NCI-H1048 (cell line): ENCODE measurements around the gene WDR91.
A peak's percentile ranks its signal among the peaks of the same experiment; 100 is the strongest.
"Not testable (repeated sequence)": the region's sequence is repeated elsewhere in the genome, so short reads cannot be mapped to it uniquely, and the experiment has no call there.

Experiments used
- DNase-seq: peaks from one replicate; lab custom pipeline; 2025; lab: John Stamatoyannopoulos, UW

The WDR91 gene

DNA sequence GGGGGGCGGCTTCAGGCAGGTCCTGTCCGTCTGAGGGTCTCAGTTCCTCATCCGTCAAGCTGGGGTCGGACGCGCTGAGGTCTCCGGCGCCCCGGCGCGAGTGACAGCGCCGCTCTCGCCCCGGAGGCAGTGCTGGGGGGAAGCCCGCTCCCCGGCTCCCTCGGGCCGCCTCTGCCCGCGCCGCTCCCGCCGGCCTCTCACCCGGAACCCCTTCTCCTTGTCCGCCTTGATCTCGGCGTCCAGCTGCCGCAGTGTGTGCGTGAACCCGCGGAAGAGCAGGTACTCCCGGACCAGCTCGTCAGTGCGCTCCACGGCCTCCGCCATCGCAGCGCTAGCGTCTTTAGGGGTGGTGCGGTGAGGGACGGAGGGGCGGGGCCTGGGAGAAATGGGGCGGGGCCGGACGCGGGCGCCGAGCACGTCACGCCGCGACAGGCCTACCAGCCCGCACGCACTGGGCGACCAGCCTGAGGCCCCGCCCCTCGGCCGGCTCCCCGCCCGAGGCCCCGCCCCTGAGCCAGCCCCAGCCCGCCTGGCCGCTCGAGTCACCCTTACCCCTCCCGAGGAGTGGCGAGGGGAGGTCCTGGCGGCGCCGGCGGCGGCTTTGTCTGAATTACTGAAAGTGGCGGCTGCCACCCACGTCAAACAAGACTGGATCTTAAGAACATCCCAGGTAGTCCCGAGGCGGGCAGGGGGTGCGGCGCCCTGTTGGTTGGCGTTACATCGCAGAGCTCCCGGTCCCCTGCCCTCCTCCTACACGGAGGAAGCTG, at the start of gene WDR91:
Gene WDR91, minus strand, starts transcription at position 348 of the 767 bp plus-strand sequence. Its CDS starts 24 bp downstream, at position 324.
- peak; percentile 65 for DNase-seq

DNA sequence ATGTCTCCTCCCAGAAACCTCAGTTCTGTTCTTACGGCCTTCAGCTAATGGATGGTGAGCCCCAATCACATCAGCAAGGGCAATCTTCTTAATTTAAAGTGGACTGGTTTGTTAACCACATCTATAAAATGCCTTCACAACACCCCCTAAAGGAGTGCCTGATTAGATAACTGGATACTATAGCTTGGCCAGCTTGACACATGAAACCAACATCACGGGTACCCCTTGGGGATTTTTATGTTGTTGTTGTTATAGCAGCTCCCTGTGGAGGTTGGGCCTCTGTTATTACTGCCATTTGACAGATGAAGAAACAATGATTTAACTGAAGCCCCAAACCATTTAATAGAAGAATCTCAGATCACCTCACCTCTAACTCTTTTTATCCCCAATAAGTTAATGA, 49.1 kb upstream of the WDR91 start:
- no peak for DNase-seq

DNA sequence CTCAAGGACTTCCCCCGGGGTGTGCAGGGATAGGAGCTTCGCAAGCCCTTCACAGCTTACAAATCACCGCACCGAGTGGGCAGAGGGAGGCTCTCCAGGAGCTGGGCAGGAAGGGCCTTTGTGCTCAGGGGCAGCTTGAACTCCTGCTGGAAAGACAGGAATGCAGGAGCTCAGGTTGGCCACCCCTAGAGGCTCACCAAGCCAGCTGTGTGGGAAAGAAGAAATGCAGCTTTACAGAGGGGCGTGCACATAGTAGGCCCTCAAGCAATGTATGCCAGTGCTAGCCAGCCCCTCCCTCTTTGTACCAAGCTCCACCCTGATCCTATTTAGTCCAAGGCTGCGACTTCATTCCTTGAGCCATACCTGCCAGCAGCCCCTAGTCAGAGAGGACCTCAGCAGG, 48.4 kb upstream of the WDR91 start:
- DNase-seq: no peak

DNA sequence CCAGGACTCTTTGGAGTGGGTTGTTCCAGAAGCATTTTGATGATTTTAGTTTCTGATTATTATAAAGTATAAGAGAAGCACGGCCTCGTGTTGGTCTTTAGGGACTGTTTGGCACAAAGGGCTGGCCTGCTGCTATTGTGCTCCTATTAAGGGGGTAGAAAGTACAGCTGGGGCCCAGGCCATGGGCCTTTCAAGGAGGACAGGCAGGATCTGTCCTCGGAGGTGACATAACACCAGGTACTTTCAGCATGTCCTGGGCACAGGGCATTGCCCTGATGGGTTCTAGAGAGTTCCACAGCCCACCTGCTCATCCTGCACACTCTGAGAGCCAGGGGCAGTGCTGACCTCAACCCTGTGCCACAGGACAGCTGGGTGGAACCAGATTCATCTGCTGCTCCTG, 47.3 kb upstream of the WDR91 start:
- no peak for DNase-seq

DNA sequence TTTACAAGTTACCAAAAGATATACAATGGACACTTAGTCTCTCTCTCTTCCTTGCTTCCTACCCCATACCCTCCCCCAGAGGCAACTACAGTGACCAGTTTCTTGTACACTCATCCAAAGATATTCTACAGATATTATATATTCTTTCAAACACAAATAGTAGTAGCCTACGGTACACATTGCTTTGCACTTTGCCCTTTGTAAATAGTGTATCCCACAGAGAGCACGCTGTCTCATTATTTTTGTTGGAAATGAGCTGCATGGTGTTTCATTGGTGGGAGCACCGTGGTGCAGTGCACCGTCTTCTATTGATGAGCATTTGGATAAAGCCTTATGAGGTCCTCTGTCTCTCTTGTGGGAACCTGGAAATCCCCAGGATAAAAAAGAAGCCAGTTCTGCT, 46.5 kb upstream of the WDR91 start:
- DNase-seq: no peak

DNA sequence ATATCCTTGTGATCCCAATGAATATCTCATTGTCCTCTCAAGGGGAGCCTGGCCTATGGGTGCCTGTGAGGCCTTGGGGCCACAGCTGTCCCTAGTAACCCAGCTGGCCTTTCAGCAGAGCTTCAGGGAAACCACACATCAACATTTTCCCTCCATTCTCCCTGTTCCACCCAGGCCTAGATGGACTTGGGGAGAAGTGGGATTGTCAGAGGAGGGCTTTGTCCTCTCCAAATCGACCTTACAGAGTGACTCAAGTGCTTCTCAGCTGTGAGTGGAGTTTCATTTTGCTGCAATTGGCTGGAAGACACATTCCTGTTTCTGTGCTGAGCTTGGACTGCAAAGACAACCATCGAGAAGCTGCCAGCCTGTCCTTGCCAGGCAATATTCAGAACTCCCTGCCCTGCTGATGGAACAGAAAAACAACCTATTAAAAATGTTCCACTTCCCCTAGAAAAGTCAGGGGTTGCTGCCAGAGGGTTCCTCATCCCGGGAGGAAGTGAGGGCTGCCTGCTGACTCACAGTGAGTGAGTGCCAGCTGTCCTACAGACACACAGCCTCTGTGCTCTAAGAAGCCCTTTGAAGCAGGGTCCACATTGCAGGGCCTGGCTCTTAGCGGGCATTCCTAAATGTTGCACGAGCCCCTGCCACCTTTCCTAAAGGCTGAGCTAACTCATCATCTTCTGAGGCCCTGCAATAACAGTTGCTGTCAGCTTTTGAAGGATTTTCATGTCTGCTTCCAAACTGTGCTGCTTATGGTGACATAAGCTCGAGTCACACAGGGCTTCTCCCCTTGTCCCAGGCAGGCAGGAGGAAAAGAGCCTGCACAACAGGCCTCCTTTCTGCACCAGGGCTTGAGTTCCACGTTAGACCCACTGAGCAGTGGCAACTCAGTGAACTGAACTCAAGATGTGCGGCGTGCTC, 42.8 kb upstream of the WDR91 start:
- DNase-seq: no peak

DNA sequence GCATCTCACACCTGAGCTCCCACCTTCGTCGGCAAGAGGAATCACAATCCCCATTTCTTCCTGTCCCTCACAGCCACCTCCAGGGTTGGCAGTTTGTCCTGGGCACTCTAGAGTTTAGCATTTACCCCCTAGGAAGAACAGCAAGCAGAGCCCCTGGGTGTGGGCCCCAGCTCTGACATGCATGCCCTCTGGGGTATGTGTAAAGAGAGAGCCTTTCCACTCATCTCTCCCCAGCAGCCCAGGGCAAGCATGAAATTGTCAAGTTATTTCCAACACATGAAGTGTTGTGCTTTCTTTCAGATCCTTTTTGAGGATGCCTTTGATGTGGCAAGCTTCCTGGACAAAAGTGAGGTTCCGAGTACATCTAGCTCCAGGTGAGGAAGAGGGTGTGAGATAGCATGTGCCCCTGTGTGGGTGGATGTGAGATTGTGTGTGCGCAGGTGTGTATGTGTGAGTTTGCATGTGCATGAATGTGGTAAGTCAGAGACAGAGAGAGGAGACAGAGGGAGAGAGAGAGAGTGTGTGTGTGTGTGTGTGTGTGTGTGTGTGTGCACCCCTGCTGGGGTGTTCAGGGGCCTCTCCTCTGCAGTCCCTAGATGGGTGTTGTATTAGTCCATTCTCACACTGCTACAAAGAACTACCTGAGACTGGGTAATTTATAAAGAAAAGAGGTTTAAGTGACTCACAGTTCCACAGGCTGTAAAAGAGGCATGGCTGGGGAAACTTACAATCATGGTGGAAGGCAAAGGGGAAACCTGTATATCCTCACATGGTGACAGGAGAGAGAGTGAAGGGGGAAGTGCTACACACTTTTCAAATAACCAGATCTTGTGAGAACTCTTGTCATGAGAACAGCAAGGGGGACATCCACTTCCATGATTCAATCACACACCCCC, 40.4 kb upstream of the WDR91 start:
- DNase-seq: no peak

DNA sequence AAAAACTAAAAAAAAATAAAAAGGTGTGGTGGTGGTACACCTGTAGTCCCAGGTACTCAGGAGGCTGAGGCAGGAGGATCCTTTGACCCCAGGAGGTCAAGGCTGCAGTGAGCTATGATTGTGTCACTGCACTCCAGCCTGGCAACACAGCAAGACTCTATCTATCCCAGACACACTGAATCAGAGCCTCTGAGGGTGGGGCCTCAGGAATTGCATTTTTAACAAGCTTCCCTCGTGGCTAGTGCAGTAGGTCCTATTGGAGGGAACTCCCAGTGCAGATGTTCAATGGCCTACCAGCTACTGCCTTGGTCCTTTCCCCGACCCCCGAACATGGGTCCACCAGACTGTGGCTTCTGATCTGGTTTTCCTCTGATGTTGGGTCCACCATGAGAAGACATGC, 37.2 kb upstream of the WDR91 start:
- no peak for DNase-seq

DNA sequence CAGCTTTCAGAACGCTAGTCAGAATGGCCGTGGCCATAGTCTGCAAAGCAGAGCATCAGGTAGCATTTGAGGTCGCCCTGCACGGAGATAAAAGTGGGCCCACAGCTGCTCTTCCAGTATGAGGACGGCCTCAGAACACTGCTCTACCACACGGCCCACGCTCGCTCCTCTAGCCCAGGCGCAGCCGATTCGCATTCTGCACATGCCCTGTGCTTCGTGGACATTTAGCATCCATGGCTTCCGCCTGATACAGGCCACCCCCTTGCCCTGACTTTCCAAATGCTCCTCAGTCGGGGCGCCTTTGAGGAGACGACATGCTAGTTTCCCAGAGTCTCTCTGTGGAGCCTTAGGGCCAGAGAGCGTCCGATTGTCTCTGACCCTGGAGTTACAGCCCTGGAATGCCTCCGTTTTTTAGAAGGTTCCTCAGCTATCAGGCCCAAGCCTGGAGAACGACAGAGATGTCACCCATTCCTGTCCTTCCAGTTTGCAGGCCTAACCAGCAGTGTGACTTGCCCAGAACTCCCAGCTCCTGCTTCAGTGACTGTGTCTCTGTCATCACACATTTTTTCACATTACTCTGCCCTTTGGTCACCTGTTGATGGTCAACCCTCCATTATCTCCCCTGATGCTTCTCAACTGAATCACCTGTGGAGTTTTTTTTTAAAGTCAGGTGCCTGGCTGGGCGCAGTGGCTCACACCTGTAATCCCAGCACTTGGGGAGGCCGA, 36.6 kb upstream of the WDR91 start:
- DNase-seq: no peak

DNA sequence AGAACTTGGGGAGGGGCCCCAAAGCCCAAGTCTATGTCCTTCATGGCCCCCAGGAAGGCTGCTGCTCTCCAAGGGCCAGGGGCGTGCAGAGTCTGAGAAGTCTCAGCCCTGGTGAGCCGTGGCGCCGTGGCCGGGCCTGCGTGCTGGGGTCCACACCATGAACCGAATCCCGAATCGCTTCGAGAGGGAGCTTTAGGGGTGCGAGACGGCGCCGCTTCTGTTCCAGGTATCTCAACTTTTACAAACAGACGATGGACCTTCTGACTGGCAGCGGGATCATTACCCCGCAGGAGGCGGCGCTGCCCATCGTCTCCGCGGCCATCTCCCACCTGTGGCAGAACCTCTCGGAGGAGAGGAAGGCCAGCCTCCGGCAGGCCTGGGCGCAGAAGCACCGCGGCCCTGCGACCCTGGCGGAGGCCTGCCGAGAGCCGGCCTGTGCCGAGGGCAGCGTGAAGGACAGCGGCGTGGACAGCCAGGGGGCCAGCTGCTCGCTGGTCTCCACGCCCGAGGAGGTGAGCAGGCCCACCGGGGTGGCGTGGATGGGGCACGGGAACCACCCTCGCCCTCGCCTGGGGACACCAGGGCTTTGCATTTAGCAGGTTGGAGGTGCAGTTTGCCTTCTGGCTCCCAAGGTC, 35.0 kb upstream of the WDR91 start:
- no peak for DNase-seq

DNA sequence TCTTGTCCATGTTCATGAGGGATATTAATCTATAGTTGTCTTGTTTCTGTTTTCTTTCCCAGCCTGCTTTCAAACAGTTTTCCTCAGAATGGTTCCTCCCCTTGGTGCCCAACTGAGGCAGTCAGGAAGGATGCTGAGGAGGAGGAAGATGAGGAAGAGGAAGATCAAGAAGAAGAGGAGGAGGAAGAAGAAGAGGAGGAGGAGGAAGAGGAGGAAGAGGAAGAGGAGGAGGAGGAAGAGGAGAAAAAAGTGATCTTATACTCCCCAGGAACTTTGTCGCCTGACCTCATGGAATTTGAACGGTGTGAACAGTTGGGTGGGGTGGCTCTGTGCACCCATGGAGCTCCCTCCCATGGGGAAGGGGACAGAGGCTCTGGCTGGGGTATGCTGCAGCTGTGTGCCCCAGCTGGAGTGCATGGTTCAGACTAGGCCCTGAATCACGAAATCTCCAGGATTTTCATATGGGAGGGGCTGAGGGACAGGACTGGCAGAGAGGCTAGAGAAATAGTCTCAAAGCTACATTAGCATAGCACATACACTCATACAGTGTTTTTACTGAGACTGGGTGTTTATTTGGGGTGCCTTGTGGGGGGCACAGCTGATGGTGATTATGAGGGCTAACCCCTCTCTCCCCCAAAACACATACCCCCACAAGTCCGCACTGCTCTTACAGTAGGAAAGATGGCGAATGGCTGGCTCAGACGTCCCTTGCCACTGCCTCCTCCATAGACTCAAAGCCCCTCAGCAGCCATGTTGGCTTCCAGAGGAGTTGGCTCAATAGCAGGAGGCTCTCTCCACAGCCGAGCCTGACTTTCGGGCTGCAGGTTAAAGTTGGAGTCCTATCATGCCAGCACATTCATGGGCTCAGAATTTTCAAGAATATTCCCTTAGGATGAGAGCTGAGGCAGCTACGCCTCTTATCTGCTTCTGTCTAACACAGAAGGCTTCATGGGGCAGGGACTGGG, 34.2 kb upstream of the WDR91 start:
- DNase-seq: no peak

DNA sequence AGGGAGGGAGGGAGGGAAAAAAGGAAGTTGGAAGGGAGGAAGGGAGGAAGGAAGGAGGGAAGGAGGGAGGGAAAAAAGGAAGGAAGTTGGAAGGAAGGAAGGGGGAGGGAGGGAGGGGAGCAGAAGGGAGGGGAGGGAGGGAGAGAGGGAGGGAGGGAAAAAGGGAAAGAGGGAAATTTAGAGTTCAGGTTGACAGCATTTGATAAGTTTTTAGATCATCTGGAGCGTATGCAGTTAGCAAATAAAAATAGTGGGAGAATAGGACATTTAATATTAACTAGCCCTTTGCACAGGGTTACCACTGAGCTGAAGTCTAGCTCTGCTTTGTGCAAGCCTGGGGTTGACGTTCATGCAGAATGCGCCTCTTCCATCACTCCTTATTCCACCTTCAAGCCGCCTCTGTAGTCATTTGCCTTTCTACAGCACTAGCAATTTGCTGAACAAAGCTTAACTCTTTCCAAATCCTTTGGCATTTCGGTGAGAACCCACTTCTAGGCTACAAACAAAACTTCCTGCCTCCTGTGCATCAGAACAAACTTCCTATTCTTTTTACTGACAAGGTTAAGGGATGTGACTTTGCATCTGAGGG, 30.9 kb upstream of the WDR91 start:
- DNase-seq: no peak

DNA sequence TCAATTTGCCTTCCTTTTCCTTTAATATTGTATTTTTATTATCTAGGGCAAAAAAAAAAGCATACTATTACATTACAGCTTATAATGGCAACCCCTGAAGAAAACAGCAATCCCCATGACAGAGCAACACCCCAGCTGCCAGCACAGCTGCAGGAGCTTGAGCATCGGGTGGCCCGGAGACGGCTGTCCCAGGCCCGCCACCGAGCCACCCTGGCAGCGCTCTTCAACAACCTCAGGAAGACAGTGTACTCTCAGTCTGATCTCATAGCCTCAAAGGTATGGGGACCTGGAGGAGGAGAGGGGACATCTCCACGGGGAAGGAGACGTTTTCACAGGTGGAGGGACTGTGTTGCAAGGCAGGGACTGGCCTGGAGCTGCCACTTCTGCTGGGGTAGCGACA, 29.1 kb upstream of the WDR91 start:
- DNase-seq: no peak

DNA sequence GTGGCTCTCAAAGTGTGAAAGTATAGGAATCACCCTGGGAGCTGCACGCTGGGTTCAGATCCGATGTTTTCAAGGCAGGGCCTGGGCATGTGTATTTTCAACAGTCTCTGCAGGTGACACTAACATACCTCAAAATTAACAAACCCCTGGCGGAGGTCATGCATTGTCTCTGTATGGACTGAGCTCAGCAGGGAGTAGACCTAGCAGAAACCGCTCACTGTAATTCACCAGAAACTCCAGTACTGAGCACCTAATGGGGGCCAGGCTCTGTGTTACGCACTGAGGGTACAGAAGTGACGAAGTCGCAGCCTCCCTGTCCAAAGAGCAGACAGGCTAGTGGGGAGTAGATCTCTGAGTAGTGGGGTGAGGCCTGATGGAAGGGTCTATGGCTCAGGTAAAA, 27.9 kb upstream of the WDR91 start:
- DNase-seq: no peak

DNA sequence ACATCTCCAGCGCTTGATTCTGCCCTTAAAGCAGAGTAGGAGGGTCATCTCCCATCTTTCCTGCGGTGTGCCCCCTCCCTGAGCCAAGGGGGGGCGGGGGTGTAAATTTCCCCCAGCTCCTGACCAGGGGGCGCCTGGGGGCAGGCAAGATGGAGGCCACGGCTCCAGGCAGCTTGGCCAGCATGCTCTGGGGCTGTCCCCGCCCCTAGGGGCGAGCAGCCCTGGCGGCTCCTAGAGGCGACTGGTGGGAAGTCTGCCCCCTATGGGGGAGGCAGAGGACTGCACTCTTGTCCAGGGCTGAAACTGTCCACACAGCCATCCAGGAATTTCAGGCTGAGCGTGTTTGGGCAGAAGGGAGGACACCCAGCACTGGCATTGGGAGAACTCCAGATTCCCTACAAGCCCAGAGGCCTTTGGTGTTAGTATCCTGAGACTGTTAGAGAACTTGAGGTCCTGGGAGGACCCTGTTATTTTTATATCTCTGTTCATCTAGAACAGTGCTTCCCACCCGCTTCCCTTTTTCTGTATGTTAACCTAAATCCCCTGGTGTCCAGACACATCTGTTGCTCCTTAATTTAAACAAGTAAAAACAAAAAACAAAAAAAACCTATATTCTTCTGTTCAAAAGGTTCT, 26.9 kb upstream of the WDR91 start:
- DNase-seq: no peak

DNA sequence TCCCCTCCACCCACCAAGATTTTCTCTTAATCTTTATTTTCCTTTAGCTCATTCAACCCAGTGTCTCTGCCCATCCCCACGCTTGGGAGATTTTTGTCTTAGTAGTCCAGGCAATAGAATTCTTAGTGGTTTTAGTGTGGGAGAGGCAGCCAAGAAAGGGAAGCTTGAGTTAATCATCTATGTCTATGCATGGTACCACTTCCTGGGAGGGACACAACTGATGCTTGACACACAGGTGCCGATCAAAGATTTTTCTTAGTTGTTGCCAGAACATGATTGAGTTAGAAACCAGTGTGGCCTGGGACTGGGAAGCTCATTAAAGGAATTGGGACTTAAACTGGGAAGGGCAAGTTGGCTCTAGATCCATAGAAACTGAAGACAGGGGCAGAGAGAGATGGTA, 25.4 kb upstream of the WDR91 start:
- no peak for DNase-seq

DNA sequence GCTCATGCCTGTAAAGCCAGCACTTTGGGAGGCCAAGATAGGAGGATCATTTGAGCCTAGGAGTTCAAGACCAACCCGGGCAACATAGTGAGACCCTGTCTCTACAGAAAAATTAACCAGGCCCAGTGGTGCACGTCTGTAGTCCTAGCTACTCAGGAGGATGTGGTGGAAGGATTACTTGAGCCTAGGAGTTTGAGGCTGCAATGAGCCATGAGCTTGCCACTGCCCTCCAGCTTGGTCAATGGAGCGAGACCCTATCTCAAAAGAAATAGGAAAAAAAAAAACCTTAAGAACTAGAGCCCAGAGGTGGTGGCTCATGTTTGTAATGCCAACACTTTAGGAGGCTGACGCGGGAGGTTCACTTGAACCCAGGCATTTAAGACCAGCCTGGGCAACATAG, 24.5 kb upstream of the WDR91 start:
- no peak for DNase-seq

DNA sequence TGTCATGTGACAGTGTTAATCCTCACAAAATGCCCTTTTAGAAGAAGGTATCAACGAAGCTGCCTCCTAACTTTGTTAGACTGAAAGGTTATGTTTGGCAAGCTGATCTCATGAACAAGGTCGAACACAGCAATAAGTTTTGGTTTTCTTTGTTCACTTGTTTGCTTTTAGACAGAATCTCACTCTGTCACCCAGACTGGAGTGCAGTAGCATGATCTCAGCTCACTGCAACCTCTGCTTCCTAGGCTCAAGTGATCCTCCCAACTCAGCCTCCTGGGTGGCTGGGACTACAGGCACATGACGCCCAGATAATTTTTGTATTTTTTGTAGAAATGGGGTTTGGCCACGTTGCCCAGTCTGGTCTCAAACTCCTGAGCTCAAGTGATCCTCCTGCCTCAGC, 23.4 kb upstream of the WDR91 start:
- no peak for DNase-seq

DNA sequence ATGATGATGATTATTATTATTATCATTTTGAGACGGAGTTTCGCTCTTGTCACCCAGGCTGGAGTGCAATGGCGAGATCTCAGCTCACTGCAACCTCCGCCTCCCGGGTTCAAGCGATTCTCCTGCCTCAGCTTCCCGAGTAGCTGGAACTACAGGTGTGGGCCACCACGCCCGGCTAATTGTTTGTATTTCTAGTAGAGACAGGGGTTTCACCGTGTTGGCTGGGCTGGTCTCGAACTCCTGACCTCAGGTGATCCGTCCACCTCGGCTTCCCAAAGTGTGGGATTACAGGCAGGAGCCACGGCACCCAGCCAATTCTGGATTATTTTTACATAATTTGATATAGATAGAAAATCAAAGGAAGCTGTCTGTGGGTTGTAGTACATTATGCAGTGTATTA, 22.8 kb upstream of the WDR91 start:
- not testable (repeated sequence) for DNase-seq
